OCI-LY3 (cell line): Measurements from ENCODE around the gene PERCC1.

Source experiments
- CTCF ChIP-seq: fragments of 200-600, 300-600 bp; sonication (generic); IDR thresholded peaks from 2 replicates; pipeline ENCODE4 v1.5.1; 2014; ENCODE audit warnings: antibody characterized with exemption, low read length, low read depth
- EZH2phosphoT487 ChIP-seq: fragments of 200-600 bp; shearing (Covaris generic); IDR thresholded peaks from 2 replicates; pipeline ENCODE4 v1.6.1; 2018; ENCODE audit warnings: antibody characterized with exemption, mixed run types, low read depth

- no peak for TF ChIP-seq CTCF
- TF ChIP-seq EZH2phosphoT487, result no peak
Observed at GRCh38 chr16:1468426-1468810, 37.5 kb downstream of the PERCC1 start.
